HG03159 (cell line): Measurements from ENCODE around the gene TEX22.
A peak's percentile ranks its signal among the peaks of the same experiment; 100 is the strongest.
"Not testable (repeated sequence)": the region's sequence is repeated elsewhere in the genome, so short reads cannot be mapped to it uniquely, and the experiment has no call there.

ENCODE experiments used
- ATAC-seq: cut with Tn5 transposase; IDR thresholded peaks from one replicate; pipeline ENCODE4 v1.9.1; 2021; ENCODE audit warnings: mild to moderate bottlenecking, moderate library complexity; ENCODE audit not compliant: unreplicated experiment

TEX22 gene

GRCh38 chr14:105398044-105398725 is at the start of gene TEX22:
TSS of gene TEX22 (plus strand) at chr14:105398538. CDS start at chr14:105399341, 803 bp downstream.
- ATAC-seq, result peak; percentile 80

GRCh38 chr14:105348945-105349699 is 49.2 kb upstream of the TEX22 start:
- no peak for ATAC-seq

GRCh38 chr14:105349992-105350391 is 48.3 kb upstream of the TEX22 start:
- ATAC-seq, result no peak

- ATAC-seq, result no peak
These were observed 47.7 kb upstream of the TEX22 start for GRCh38 chr14:105350450-105351244.

GRCh38 chr14:105351410-105351809 is 46.9 kb upstream of the TEX22 start:
- ATAC-seq, result no peak

GRCh38 chr14:105351920-105352851 is 46.2 kb upstream of the TEX22 start:
- ATAC-seq, result peak; percentile 74

- no peak for ATAC-seq
These were observed 45.2 kb upstream of the TEX22 start for GRCh38 chr14:105353136-105353535.

GRCh38 chr14:105354541-105354940 is 43.8 kb upstream of the TEX22 start:
- no peak for ATAC-seq

GRCh38 chr14:105355049-105355575 is 43.2 kb upstream of the TEX22 start:
- no peak for ATAC-seq

GRCh38 chr14:105355850-105356604 is 42.3 kb upstream of the TEX22 start:
- ATAC-seq, result no peak

- ATAC-seq, result no peak
These were observed 41.4 kb upstream of the TEX22 start for GRCh38 chr14:105356927-105357326.

- no peak for ATAC-seq
These were observed 40.7 kb upstream of the TEX22 start for GRCh38 chr14:105357626-105358025.

- no peak for ATAC-seq
These were observed 40.0 kb upstream of the TEX22 start for GRCh38 chr14:105358140-105358846.

- no peak for ATAC-seq
These were observed 39.4 kb upstream of the TEX22 start for GRCh38 chr14:105358943-105359342.

GRCh38 chr14:105361412-105361811 is 36.9 kb upstream of the TEX22 start:
- ATAC-seq, result not testable (repeated sequence)

- ATAC-seq, result no peak
These were observed 34.3 kb upstream of the TEX22 start for GRCh38 chr14:105363847-105364708.

- ATAC-seq, result no peak
These were observed 33.2 kb upstream of the TEX22 start for GRCh38 chr14:105365101-105365500.

- ATAC-seq, result no peak
These were observed 32.7 kb upstream of the TEX22 start for GRCh38 chr14:105365681-105366080.
